HG03460 (cell line): ENCODE results near the gene P2RX7.
"Not testable (repeated sequence)": the region's sequence is repeated elsewhere in the genome, so short reads cannot be mapped to it uniquely, and the experiment has no call there.

Experiments used
- ATAC-seq: cut with Tn5 transposase; IDR thresholded peaks from one replicate; pipeline ENCODE4 v1.9.1; 2021; ENCODE audit not compliant: unreplicated experiment

The P2RX7 gene

GRCh38 chr12:121202407-121203355 lies 70.0 kb downstream of the P2RX7 start:
- ATAC-seq: no peak

DNA sequence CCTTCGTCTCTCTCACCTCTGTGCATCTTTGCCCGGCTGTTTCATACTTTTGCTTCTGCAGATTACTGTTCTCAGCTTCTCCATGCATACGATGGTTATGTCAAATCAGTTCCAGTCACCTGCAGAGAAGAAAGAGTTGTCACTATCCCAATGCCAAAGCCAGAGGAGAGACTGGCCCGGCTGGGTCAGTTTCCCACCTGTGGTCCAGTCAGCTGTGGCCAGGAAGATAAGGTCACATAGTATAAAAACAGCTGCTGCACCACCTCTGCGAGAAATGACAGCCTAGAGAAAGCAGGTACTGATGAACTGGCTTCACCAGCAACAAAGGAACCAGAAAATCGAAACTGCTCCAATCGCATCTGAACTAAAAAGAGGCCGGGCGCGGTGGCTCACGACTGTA lies 70.8 kb downstream of the P2RX7 start:
- no peak for ATAC-seq

DNA sequence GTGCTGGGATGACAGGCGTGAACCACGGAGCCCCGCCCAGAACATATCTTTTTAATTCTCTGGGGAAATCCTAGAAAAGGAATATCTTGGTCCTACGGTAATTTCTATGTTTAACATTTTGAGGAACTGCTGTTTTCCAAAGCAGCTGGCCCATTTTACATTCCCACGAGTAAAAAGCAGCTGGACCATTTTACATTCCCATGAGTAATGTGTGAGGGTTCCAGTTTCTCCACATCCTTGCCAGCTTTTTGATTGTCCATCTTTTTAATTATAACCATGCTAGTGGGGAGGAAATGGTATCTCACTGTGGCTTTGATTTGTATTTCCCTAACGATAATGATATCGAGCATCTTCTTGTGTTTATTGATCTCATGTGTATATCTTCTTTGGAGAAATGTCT lies 72.8 kb downstream of the P2RX7 start:
- ATAC-seq: no peak

GRCh38 chr12:121208571-121208970 lies 75.9 kb downstream of the P2RX7 start:
- ATAC-seq: not testable (repeated sequence)

DNA sequence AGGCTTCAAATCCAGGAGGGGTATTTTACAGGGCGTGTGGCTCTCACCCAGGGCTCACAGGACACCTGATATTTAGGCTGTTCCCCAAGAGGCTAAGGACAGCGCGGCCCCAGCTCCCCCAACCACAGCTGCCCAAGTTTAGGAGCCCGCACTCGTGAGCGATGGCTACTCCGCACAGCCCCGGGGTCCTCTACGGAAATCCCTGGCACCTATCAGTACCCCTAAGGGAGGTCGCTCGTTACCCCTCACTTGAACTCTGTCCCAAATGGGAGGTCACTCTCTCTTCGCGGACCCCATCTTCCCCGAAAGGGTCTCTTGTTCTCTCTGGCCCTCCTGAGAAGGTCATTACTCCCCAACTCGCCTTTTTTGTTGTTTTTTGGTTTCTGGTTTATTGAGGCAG lies 76.5 kb downstream of the P2RX7 start:
- no peak for ATAC-seq

DNA sequence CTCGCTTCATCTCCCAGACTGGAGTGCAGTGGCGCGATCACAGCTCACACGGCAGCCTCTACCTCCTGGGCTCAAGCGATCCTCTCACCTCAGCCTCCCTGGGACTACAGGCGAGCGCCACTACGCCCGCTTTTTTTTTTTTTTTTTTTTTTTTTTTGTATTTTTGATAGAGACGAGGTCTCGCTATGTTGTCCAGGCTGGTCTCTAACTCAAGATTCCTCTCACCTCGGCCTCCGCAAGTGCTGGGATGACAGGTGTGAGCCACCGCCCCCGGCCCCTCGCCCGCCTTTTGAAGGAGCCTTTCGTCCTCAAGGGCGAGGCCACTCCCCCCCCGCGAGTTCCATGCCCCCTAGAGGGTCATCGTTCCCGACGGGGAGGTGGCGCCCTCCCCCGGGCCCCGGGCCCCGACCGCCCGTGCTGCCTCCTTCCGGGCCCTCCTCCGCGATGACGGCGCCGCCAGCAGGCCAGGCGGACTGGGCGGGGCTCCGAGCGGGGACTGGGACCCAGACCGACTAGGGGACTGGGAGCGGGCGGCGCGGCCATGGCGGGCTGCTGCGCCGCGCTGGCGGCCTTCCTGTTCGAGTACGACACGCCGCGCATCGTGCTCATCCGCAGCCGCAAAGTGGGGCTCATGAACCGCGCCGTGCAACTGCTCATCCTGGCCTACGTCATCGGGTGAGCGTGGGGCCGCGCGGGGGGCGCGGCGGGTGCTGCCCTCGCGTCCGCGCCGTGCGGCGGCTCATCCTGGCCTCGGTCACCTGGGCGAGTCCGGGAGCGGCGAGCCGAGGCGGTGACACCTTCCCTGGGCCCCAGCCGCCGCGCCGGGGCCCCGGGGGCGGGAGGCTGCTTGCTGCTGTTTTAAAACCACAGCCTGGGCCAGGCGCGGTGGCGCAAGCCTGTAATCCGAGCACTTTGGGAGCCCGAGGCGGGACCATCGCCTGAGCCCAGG lies 77.2 kb downstream of the P2RX7 start, which contains the start of gene P2RX4:
Gene P2RX4, plus strand, starts transcription at position 506 of the 949 bp plus-strand sequence. Its CDS starts 36 bp downstream, at position 542.
- ATAC-seq: peak; percentile 89

DNA sequence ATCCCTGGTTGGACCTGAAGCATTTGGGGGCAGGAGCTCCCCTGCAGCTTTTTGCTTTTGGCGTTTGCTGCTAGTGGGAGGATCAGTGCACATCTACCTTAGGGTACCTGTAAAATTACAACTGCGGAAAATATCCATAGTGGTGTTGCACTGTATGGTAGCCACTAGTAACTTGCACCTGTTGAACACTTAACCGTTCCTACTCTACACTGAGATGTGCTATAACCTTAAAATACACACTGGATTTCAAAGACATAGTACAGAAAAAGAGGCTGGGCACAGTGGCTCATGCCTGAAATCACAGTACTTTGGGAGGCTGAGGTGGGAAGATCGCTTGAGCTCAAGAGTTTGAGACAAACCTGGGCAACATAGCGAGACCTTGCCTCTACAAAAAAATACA lies 80.2 kb downstream of the P2RX7 start:
- ATAC-seq: no peak

GRCh38 chr12:121214166-121214777 lies 81.6 kb downstream of the P2RX7 start:
- no peak for ATAC-seq

GRCh38 chr12:121214855-121215745 lies 82.4 kb downstream of the P2RX7 start:
- ATAC-seq: no peak

DNA sequence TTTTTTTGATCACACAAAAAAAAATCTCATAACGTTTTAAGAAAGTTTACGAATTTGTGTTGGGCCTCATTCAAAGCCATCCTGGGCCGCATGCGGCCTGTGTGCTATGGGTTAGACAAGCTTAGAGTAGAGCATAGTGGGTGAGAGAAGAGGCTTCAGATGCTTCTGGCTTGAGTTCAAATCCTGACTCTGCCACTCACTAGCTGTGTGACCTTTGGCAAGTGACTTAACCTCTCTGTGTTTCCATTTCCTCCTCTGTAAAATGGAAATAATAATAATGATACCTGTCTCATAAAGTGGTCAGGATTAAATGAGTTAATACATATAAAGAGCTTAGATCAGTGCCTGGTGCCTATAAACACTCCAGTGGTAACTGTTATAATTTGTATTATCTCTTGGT lies 83.4 kb downstream of the P2RX7 start:
- no peak for ATAC-seq

GRCh38 chr12:121217063-121217462 lies 84.4 kb downstream of the P2RX7 start:
- no peak for ATAC-seq

DNA sequence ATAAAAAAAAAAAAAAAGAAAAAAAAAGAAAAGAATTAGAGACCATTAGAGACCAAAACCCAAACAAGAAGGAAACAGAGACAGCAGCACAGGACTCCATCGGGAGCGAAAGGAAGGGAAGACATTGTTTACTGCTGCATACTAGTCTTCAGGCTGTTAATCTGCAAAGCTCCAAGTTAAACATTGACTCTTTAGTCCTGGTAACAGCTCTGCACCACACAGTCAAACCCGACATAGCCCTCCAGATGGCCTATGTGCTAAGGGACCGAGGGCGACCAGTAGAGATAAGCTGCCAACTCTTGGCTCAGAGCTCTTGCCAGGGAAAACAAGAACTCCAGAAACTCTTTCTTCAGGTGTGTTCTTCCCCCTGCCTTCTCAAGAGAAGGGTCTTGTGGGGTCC lies 85.1 kb downstream of the P2RX7 start:
- no peak for ATAC-seq

GRCh38 chr12:121218588-121219352 lies 86.1 kb downstream of the P2RX7 start:
- no peak for ATAC-seq

DNA sequence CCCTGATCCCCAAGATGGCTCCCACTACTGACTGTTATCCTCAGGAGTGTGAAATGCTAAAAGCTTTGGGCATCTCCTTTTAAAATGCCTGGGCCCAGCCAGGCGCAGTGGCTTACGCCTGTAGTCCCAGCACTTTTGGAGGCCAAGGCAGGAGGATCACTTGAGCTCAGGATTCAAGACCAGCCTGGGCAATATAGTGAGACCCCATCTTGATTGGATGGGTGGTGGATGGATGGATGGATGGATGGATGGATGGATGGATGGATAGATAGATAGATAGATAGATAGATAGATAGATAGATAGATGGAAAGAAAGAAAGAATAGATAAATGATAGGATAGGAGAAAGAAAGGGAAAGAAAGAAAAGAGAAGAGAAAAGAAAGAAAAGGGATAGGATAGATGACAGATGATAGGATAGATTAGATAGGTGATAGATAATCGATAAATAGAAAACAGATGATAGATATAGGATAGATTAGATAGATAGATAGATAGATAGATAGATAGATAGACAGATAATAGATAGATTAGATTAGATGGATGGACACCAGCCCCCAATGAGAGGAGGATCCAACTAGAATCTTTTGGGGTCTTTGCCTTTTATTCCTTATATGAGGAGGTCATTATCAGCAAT lies 86.8 kb downstream of the P2RX7 start:
- no peak for ATAC-seq

DNA sequence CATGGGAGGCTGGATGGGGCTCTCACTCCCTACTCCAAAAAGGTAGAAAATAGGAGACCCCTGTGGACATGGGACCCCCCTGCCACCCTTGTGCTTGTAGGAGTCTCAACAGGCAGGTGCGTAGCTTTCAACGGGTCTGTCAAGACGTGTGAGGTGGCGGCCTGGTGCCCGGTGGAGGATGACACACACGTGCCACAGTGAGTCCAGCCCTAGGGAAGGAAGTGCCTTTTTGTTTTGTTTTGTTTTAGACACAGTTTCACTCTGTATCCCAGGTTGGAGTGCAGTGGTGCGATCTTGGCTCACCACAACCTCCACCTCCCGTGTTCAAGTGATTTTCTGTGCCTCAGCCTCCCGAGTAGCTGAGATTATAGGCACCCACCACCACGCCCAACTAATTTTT lies 90.2 kb downstream of the P2RX7 start:
- no peak for ATAC-seq

- ATAC-seq: no peak
These were observed 90.9 kb downstream of the P2RX7 start for GRCh38 chr12:121223292-121224285.

DNA sequence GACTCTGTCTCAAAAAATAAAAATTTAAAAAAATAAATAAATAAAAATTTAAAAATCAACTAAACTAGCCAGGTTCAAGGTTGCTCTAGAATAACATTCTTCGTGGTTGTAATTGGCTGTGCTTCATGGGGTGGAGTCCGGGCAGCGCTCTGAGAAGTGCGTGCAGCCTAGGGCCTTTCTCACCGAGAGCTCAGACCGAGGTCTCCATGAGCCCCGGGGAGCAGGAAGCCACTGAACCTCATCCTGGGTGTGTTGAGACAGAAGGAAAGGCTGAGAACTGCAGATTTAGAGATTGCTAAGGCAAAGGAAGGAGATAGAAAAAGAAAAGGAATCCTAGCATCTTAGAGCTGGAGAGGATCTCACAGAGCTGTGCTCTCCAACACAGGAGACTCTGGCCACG lies 91.9 kb downstream of the P2RX7 start:
- no peak for ATAC-seq

GRCh38 chr12:121226399-121226798 lies 93.7 kb downstream of the P2RX7 start:
- no peak for ATAC-seq
